GM19397 (cell line): ENCODE data around the gene RIMBP3C.
"Not testable (repeated sequence)": the region's sequence is repeated elsewhere in the genome, so short reads cannot be mapped to it uniquely, and the experiment has no call there.

Experiments used
- ATAC-seq: cut with Tn5 transposase; IDR thresholded peaks from one replicate; pipeline ENCODE4 v1.9.1; 2021; ENCODE audit warnings: mild to moderate bottlenecking, moderate library complexity; ENCODE audit not compliant: unreplicated experiment

The RIMBP3C gene

DNA sequence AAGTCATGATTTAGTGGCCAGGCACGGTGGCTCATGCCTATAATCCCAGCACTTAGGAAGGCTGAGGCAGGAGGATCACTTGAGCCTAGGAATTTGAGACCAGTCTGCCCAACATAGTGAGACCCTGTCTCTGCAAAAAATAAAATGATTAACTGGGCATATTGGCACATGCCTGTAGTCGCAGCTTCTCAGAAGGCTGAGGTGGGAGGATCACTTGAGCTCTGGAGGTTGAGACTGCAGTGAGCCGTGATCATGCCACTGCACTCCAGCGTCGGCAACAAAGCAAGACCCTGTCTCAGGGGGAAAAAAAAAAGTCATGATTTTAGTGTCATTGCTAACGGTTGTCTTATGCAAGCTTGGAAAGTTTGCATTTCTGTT, 28.2 kb upstream of the RIMBP3C start:
- no peak for ATAC-seq

DNA sequence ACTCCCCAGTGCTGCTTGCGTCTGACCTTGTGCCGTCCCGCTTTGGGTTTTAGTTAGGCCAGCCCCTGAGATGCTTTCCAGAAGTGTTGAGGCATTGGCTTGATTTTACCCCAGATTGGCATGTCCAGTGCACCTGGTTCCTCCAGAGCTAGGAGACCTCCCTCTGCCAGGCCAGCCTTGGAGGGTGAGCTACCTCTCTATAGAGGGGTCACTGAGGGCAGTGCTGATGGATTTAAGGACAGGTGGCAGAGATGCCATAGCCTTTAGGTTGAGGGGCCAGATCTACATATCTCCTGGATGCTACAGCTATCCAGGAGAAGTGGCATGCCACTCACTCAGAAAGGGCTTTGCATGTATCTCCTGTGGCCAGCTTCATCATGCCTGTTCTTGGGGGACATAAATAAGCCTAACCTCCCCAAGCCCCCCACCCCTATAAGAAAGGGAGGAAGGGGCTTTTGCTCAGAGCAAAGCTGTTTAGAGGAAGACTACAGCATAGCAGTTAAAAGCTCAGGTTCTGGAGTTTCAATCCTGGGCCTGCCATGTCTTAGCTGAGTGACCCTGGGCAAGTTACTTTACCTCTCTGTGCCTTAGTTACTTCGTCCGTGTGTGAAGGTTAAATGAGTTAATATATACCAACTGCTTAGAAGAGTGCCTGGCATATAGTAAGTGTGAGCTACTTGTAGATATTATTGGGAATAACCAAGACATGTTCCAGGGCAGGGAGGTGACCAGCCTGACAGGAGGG, 22.7 kb upstream of the RIMBP3C start:
- ATAC-seq: no peak

DNA sequence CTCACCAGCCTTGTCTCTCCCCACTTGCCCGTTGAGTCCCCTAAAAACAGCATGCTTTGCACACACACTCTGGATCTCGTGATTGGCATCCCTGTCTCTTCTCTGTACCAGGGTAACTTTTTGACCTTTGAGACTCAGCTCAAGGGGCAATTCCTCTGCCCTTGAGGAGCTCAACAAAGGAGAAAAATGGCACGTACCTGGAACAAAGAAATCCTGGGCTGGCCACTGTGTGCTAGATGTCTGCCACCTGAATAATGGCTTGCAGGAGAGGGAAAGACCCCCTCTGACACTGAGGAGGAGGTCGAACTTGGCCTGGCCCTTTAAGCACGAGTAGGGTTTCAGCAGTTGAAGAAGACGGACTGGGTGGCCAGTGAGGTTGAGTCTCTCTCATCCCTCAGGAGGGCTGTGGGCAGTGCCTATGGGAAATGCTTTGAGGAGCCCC, 22.1 kb upstream of the RIMBP3C start:
- no peak for ATAC-seq

DNA sequence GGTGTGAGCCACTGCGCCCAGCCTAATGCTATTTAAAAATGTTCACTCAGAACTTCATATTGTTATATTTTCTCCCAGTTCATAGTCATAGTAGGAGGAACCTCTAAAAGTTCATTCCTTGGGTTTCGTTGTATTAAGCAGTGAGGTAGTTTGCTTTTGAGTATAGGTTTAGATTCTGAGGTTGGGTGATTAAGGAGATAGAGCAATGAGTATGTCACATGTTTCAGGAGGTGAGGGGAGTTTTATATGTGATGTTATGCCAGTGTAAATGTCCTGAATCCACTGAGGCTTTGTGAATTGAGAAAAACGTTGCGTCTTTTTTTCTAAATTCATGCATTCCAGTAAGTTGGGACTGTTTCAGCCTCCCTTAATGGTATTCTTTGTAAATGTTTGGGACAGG, 20.4 kb upstream of the RIMBP3C start:
- ATAC-seq: no peak

DNA sequence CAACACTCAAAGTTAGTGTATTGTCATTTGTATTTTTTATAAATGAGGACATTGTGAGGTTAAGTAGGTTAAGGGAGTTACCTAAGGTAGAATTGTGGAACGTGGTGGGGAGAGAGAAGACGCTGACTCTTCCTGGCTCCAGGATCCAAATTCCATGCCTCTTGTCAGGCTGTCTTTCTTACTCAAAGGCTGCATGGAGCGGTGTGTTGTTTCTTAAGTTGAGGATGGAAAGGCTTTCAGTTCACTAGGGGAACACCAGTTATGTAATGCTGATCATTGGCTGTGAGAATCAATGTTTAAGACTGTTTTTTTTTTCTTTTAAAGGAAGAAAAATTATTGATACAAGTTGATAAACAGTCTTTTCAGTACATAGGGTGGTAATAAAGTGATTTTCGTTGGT, 19.1 kb upstream of the RIMBP3C start:
- no peak for ATAC-seq

DNA sequence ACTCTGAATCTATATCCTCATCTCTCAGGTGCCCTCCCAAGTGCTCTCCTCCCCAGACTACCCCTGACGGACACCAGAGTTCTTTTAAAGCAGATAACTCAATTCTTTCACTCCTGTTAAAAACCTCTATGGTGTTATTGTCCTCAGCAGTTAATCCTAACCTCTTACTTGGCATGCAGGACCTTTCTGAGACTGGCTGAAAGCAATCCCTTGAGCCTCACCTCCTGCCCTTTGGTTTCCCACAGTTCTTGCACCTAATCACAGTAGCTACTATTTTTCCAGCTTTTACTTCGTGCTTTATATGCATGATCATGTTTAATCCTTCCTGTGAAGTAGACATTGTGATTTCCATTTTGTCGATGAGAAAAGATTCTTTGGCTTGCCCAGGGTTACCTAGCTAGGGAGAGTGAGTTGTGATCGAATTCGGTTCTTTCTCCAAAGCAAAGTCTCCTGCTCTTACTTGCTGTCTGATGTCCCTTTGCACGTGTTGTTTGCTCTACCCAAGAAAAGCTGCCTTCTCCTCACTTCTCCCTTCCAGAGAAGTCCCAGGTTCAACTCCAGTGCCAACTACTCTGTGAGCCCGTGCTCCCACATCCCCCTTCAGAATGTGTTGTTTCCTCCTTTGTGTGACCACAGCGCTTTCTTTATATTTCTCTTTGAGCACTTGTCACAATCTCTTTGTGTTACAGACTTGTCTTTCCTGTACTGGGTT, 18.4 kb upstream of the RIMBP3C start:
- ATAC-seq: no peak

DNA sequence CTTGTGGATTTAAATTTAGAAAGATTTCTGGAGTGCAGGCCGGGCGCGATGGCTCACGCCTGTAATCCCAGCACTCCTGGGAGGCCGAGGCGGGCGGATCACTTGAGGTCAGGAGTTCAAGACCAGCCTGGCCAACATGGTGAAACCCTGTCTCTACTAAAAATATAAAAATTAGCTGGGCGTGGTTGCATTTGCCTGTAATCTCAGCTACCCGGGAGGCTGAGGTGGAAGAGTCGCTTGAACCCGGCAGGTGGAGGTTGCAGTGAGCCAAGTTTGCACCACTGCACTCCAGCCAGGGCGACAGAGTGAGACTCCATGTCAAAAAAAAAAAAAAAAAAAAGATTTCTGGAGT, 17.8 kb upstream of the RIMBP3C start:
- ATAC-seq: not testable (repeated sequence)

DNA sequence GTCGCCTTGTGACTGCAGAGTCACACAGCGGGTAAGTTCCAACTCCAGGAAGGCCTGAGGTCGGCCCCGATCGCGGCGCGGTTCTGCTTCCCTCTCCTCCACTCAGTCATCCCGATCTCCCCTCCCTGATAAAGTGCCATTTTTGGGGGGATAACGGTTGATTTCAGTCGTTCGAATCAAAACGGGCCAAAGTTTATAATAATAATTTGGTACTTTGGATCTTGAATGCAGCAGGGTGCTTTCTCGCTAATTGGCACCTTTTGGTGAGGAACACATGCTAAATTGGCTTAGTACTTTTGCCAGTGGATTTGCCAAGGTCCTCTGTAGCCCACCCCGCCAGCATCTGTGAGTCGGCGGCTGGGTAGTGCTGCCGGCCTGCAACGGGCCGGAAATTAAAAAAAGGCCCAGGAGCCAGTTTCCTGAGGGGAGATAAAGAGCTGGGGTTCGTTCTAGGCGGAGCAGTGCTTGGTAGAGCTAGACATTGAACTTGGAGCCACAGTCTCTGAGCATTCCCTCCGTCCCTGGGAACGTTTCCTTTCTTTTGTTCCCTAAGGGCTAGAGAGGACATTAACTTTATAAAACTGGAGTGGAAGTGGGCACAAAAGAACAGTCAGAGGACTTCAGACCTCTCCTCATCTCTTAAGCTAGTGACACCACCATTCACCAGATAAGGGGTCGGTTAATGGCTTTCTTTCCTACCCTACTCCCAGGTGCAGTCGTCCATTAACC, 17.2 kb upstream of the RIMBP3C start:
- ATAC-seq: peak; percentile 28

DNA sequence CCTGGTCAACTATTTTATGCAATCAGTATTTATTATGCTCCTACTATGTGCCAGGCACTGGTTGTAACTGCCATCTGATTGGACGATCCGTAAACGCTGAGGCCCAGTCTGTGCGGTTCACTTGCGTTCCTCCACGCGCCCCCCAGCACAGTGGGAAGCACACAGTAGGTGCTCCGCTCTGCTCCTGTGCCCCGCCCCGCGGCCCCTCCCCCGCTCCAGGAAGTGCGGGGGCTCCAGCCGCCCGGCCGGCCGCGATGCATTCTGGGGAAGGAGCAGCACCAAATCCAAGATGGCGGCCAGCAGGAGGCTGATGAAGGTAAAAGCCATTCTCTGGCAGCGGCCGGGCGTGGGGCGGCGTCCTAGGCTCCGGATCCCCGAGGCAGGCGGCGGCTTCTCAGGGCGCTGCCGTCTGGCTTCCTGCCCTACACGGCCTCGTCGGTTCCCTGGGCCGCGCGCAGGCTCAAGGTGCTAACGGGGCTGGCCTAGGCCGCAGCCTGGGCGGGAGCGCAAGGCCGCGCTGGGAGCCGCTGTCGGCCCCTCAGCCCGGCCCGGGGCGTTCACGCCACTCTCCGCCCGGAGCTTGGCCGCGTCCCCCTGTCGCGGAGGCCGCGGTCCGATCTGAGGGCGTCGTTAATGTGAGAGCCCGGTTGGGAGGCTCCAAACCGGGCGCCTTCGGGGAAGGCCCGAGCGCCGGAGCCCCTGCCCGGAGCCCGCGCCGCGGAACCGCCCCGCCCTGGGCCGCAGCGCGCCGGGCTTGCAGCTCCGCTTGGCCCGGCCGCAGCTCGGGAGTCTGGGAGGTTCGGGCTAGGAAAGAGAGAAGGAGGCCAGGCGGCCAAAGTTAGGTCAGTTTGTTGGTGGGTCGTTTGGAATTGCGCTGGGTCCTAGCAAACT, 16.4 kb upstream of the RIMBP3C start, which contains the start of gene UBE2L3:
Gene UBE2L3, plus strand, starts transcription at position 259 of the 891 bp plus-strand sequence. Its CDS starts 31 bp downstream, at position 290.
- ATAC-seq: peak; percentile 52

DNA sequence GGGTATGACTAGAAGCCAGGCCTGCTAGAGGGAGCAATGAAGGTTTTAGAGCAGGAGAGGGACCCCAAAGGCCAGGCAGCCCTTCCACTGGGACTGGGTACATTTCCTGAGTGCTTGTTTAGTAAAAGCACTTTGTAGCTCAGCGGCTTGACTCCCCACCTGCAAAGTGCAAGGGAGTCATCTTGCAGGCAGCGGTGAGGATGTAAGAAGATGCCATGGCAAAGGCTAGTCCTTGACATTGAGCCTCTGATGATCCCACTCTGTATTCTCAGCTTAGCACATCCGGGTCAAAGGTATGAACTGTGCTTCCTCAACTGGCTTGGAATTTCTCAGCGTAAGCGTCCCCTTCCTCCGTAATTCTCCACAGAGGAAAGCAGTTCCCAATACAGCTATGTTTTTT, 13.2 kb upstream of the RIMBP3C start:
- ATAC-seq: no peak

DNA sequence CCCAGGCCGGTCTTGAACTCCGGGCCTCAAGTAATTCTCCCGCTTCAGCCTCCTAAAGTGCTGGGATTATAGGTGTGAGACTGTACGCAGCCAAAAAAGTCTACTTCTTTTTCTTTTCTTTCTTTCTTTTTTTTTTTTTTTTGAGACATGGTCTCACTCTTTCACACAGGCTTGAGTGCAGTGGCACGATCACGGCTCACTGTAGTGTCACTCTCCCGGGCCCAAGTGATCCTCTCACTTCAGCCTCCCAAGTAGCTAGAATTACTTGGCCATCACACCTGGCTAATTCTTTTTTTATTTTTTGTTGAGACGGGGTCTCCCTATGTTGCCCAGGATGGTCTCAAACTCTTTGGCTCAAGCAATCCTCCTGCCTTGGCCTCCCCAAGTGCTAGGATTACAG, 12.7 kb upstream of the RIMBP3C start:
- no peak for ATAC-seq

DNA sequence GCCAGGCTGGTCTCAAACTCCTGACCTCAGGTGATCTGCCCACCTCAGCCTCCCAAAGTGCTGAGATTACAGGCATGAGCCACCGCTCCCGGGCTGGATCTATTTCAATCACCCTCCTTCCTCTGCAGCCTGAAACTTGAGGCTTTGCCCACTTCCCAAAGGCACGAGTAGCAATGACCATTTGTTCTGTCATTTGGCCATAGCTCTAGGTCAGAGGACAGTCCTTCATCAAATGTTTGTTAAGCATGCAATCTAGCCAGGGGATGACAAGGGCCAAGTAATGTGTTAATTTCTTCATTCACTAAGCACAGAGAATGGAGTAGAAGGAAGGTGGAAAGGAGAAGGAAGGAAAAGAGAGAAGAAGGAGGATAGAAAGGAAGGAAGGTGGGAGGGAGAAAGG, 9.4 kb upstream of the RIMBP3C start:
- ATAC-seq: not testable (repeated sequence)

DNA sequence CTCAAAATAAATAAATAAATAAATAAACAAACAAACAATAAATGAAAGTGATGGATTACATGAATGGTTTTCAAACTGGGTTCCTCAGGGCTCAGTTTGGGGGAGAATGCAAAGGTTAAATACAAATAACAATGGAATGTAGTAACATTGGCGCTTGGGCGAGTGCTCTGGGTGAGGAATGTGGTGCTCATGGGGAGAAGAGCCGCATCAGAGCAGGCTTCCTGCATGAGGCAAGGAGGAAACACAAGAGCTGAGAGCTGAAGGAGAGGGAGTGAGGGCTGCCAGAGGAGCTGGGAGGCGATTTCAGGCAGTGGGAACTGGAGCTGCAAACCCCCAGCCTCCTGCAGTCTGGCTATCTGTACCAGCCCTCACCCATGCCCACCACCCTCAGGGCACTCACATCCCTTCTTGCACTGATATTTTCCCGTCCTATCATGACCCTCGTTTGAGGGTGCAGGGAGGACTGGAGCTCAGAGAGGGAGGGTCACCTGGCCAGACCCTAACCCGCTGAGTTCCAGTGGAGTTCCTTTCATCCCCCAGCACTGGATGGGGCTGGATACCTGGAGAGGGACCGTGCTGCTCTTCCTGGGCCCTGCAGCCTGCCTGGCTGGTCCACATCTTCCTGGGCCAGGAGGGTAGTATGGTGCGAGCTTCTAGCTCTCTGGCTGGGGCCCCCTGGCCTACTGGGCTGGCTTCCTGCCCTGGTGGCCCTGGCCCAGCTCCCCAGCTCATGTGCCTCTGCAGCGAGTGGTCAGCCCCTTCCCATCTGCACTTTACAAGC, 8.3 kb upstream of the RIMBP3C start:
- not testable (repeated sequence) for ATAC-seq

DNA sequence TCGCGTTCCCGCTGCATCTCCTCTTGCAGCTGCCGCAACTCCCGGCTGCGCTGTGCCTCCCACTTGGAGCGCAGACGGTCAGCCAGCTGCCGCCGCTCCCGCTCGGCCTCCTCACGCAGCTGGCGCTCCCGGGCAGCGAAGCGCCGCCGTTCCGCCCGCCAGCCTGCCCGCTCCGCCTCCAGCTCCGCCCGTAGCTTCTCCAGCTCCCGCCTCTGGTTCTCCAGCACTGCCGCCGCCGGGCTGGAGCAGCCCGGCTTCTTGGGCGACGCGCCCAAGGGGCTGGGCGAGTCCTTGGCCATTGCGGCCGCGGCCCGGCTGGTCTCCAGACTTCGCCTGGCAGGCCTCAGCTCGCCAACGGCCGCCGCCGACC, 598 bp downstream of the RIMBP3C start:
- ATAC-seq: peak; percentile 28

DNA sequence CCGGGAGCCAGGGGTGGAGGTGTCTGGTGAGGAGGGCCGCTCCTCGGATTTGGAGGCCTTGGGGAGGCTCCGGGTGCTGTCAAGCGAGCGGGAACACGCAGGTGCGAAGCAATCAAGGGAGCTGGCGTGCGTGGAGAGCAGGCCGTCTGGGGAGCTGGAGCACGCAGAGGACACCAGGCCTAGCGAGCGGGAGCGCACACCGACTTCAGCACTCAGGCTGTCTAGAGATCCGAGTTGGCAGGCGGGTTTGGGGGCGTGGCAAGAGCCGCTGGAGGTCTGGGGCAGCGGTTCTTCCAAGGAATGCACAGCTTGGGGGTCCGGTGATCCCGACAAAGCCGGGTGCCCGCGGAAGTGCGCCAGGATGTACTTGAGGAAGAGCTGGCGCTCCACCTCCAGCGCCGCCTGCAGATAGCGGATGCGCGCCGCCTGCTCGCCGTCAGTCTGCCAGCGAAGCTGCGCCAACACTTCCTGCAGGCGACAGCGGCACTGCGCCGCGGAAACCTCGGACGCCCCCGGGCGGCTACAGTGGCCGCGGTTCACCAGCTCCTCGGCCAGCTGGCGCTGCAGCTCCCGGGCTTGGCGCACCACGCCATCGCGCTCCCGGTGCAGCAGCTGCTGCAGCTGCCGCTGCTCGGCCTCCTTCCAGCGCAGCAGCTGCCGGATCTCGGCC, 1.1 kb downstream of the RIMBP3C start:
- peak; percentile 83 for ATAC-seq

DNA sequence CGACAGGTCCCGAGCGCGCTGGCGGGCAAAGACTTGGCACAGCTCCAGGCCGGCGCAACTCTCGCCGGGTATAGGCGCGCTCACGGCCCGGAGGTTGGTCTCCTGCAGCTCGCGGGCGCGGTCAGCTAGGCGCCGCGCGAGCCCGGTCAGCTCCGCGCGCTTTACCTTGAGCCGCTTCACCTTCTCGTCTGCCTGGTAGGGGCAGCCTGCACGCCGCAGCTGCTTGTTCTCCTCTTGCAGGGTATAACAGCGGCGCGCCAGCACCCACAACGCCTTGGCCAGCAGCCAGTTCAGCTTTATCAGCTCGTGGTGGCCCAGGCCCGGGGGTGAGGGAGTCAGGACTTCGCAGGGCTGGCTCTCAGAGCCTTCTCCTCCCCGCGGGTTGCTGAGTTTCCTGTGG, 1.7 kb downstream of the RIMBP3C start:
- not testable (repeated sequence) for ATAC-seq

DNA sequence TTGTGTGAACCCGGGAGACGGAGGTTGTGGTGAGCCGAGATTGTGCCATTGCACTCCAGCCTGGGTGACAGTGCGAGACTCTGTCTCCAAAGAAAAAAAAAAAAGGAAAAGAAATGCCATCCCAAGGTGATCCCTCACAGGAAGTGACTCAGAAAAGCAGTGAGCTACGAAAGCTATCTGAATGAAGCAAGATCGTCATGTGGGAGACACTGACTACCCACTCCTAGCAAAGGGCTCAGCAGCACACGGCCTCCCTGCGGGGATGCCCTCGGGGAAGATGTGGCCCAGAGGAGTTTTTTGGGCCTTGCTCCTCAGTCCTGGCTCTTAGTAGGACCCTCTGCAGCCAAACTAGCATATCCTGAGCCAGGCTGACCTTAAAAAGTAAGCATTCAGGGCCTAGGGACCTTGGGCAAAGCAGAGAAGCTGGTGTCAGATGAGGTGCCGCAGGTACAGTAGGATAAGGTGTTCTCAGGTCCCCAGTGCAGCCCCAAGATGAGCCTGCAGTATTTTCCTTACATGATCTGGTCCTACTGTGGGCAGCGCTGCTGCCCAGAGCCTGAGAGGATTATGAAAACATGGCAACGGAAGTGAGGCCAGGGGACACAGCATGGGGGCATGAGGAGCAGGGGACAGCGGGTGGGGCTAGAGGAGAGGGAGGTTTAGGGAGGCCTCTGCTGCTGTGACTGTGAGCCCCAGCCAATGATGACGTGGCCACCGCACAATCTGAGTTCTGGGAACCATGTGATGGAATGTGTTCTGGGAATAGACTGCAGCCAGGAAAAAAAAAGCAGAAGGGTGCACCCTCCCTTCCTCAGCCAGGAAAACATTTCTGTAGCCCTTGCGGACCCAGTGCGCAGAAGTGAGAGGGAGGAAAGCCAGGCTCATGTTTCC, 6.6 kb downstream of the RIMBP3C start:
- ATAC-seq: not testable (repeated sequence)

DNA sequence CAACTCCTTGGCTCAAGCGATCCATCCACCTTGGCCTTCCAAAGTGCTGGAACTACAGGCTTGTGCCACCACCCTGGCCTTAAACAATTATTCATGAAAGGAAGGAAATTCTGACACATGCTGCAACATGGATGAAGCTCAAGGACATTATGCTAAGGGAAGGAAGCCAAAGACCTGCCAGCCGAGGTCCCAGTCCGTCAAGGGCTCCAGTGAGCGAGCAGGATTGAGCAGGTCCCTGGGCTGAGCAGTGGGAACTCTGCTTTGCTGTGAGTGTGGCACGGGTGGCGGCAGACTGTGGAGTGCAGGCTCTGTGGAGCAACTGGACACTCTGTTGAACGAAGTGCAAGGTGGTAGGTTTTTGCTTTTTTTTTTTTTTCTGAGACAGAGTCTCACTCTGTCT, 11.4 kb downstream of the RIMBP3C start:
- not testable (repeated sequence) for ATAC-seq
